ENCODE results near the gene ASMTL.
"Not testable (repeated sequence)": the region's sequence is repeated elsewhere in the genome, so short reads cannot be mapped to it uniquely, and the experiment has no call there.

The ASMTL gene

GRCh38 chrX:1482530-1482928 is 29.8 kb upstream of the ASMTL start:
- not testable (repeated sequence) for DNase-seq (ENCODE audit: low read depth)

GRCh38 chrX:1481636-1482529 is 29.2 kb upstream of the ASMTL start:
- DNase-seq (ENCODE audit: low read depth) = peak; percentile 51

- DNase-seq (ENCODE audit: low read depth) = no peak
These were observed 27.5 kb upstream of the ASMTL start for GRCh38 chrX:1480082-1480785.

GRCh38 chrX:1477801-1478458 is 25.2 kb upstream of the ASMTL start:
- no peak for DNase-seq (ENCODE audit: low read depth)

GRCh38 chrX:1477229-1477628 is 24.5 kb upstream of the ASMTL start:
- DNase-seq (ENCODE audit: low read depth) = no peak

- no peak for DNase-seq (ENCODE audit: low read depth)
These were observed 24.0 kb upstream of the ASMTL start for GRCh38 chrX:1476682-1477081.

- no peak for DNase-seq (ENCODE audit: low read depth)
These were observed 23.2 kb upstream of the ASMTL start for GRCh38 chrX:1475881-1476280.

GRCh38 chrX:1475481-1475880 is 22.8 kb upstream of the ASMTL start:
- DNase-seq (ENCODE audit: low read depth) = no peak

- not testable (repeated sequence) for DNase-seq (ENCODE audit: low read depth)
These were observed 21.9 kb upstream of the ASMTL start for GRCh38 chrX:1474593-1474992.

- no peak for DNase-seq (ENCODE audit: low read depth)
These were observed 20.3 kb upstream of the ASMTL start for GRCh38 chrX:1472975-1473374.

- no peak for DNase-seq (ENCODE audit: low read depth)
These were observed 15.6 kb upstream of the ASMTL start for GRCh38 chrX:1468250-1468772.

GRCh38 chrX:1466971-1467561 is 14.4 kb upstream of the ASMTL start:
- DNase-seq (ENCODE audit: low read depth) = no peak

- DNase-seq (ENCODE audit: low read depth) = no peak
These were observed 13.5 kb upstream of the ASMTL start for GRCh38 chrX:1466232-1466661.

- DNase-seq (ENCODE audit: low read depth) = no peak
These were observed 12.8 kb upstream of the ASMTL start for GRCh38 chrX:1465286-1466231.

- no peak for DNase-seq (ENCODE audit: low read depth)
These were observed 12.2 kb upstream of the ASMTL start for GRCh38 chrX:1464971-1465285.

GRCh38 chrX:1464041-1464970 is 11.6 kb upstream of the ASMTL start:
- no peak for DNase-seq (ENCODE audit: low read depth)

GRCh38 chrX:1463581-1463980 is 10.9 kb upstream of the ASMTL start:
- DNase-seq (ENCODE audit: low read depth) = no peak

- DNase-seq (ENCODE audit: low read depth) = no peak
These were observed 10.0 kb upstream of the ASMTL start for GRCh38 chrX:1462596-1463251.

- DNase-seq (ENCODE audit: low read depth) = no peak
These were observed 9.4 kb upstream of the ASMTL start for GRCh38 chrX:1462110-1462509.

- DNase-seq (ENCODE audit: low read depth) = no peak
These were observed 3.2 kb upstream of the ASMTL start for GRCh38 chrX:1455948-1456280.
